ENCODE measurements around the gene RABGAP1.

The RABGAP1 gene

DNA sequence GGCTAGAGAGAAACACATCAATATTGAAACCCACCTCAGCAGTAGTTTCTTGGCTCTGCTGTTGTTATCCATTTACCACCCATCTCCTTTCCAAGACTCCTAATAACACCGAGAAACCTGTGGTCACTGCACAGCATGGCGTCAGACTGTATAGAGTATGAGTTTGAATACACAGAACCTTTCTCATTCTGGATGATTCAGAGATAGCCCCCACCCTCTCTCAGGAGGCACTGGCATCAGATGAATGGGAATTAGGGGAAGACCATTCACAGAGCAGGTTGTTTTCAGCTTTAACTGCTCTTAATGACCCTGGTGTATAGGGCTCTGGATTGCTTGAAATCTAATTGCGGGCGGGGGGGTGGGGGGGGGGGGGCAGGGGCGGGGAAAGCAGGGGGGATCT, 179.3 kb downstream of the RABGAP1 start:
- in situ Hi-C loops (cut with MboI; ENCODE audit: low pct_unique_long_range_greater_than_20kb, low sequenced_read_pairs): no loop called here

DNA sequence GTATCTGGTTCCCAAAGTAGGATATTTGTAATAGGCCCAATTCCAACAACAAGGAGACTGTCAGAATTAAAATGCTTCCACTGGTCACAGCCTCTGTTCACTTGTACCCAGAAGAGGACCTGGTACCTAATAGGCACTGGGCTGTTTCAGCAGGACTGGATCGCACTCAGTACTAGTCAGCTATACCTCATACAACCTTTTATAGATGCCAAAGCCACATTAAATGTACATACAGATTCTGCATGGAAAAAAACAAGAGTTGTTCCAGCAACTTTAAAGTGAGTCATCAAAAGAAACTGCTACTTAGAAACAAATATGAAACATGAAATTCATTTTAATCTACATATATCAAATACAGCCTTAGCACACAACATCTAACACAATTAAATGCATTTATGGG, 180.1 kb downstream of the RABGAP1 start:
- no peak for DNase-seq
- in situ Hi-C loops (cut with MboI; ENCODE audit: low pct_unique_long_range_greater_than_20kb, low sequenced_read_pairs): no loop called here

More for the DNA sequence above, 179.3 kb downstream of the RABGAP1 start:
- no peak for DNase-seq

DNA sequence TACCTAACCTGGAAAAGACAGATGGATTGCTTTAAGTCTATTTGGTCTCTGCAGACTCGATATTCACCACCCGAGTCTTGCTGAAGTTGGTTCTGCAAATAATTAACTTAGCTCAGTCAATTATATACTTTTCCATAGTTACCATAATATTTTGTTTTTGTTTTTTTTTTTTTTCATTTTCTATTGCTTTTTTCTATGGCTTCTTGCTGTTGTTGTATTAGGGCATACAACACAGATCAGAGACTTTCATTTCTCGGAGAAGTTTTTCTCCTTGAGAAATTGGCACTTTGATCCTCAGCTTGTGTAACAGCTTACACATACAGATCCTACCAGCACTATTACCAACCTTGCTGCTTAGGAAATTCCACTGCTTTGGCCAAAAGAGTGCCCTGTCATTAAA, 180.6 kb downstream of the RABGAP1 start:
- in situ Hi-C loops (cut with MboI; ENCODE audit: low pct_unique_long_range_greater_than_20kb, low sequenced_read_pairs): no loop called here

DNA sequence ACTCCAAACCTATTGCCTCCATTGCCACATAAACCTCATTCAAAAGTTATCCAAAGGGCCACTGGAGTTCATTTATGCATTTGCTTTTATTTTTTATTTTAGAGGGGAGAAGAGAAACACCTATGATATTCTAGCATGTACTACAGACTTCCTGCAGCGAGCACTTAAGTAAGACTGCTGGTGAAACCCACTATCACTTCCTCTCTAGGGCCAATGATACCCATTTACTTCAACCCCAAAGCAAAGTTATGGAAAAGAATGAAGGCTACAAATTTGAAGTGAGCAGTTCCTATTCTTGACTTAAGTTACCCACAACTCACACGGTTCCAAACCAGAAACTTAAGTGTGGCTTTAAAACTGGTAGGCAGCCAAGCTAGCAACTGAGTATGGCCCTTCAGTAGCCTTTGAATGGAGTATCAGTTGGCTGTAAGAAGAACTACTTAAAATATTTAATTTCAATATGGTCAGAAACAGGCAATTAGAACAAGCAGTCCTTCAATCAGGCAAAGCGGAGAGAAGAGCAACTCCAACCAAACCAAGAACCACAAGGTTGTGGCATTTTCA, 186.8 kb downstream of the RABGAP1 start:
- in situ Hi-C loops (cut with MboI; ENCODE audit: low pct_unique_long_range_greater_than_20kb, low sequenced_read_pairs): no loop called here
- no peak for DNase-seq

More for the DNA sequence above, 180.6 kb downstream of the RABGAP1 start:
- no peak for DNase-seq

DNA sequence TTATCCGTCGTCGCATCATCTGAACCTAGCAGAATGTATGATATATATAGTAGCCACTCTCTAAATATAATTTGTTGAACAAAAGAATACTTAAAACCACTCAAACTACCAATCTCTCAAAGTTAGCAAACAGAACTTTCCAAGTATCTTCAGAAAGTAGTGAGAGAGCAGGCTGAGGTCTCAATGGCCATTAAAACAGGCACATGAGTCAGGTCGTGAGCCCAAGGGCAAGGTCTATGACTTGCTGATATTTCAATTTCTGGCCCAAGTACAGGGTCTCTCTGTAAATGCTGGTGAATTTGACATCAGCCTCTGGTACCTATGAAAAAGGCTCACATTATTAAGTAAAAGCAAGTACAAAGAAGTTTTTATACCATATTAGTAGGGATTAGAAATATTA, 187.8 kb downstream of the RABGAP1 start:
- in situ Hi-C loops (cut with MboI; ENCODE audit: low pct_unique_long_range_greater_than_20kb, low sequenced_read_pairs): no loop called here

DNA sequence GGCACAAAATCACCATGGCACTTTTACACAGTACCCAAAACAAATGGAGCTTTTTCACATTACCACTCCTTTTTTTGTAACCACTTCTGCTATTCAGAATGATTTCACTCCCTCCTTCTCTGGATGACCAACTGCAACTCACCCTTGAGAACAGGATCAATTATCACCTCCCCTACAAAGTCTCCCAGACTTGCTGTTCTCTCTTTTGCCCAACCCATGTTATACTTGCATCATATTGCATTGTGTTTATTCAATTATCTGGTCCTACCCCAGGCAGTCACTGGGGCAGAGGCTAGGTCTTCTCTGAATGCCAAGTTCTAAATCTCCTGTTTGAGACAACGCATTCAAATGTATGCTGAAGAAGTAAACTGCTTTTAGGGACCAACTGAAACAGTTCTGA, 188.6 kb downstream of the RABGAP1 start:
- in situ Hi-C loops (cut with MboI; ENCODE audit: low pct_unique_long_range_greater_than_20kb, low sequenced_read_pairs): no loop called here
- peak; percentile 11 for DNase-seq

More for the DNA sequence above, 187.8 kb downstream of the RABGAP1 start:
- no peak for DNase-seq

DNA sequence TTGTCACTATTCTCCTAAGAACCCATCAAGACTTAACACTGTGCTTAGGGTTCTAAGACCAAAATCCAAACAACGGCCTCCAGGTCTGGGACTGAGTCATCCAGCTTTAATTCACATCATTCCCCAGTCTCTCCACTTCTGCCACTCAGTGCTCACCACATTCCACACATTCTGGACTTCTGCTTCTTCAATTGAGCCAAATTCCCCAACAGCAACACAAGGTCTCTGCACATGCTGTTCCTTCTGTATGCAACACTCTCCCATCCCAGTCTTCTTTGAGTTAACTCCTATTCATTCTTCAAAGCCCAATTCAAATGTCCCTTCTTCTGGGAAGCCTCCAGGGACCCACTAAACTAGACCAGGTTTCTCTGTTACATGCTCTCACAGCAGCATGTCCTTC, 190.4 kb downstream of the RABGAP1 start:
- in situ Hi-C loops (cut with MboI; ENCODE audit: low pct_unique_long_range_greater_than_20kb, low sequenced_read_pairs): no loop called here
- DNase-seq: no peak

DNA sequence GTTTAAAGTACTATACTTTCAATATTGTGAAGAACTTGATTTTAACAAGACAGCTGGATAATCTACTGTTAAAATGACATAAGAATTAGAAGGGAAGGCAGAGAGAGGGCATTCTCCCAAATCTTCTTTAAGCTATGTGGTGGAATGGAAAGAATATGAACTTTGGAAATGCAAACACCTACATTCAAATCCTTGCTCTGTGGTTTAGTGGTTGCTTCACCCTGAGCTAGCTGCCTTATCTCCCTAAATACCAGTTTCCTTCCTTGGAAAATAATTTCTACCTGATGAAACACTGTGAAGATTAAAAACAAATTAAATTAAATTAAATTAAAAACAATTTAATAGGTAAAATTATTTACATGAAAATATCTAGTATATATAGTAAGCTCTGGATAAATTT, 191.2 kb downstream of the RABGAP1 start:
- in situ Hi-C loops (cut with MboI; ENCODE audit: low pct_unique_long_range_greater_than_20kb, low sequenced_read_pairs): no loop called here
- no peak for DNase-seq

DNA sequence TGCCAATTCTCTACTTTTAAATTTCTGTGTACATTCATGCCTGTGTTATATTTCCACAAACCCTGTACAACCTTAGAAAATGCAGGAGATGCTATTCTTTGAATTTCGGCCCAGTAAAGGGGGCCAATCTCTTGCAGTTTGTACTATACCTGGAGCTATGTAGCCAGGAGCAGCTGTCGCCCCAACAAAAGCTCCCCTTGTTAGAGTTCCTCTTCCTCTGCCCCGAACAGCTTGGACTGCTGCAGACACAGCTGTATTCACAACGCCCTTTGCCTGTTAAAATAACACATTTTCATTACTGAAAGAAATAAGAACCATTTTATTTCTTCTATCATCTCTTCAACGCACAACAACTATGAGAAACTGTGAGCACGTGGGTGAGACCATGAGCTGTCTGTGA, 191.9 kb downstream of the RABGAP1 start:
- in situ Hi-C loops (cut with MboI; ENCODE audit: low pct_unique_long_range_greater_than_20kb, low sequenced_read_pairs): no loop called here

DNA sequence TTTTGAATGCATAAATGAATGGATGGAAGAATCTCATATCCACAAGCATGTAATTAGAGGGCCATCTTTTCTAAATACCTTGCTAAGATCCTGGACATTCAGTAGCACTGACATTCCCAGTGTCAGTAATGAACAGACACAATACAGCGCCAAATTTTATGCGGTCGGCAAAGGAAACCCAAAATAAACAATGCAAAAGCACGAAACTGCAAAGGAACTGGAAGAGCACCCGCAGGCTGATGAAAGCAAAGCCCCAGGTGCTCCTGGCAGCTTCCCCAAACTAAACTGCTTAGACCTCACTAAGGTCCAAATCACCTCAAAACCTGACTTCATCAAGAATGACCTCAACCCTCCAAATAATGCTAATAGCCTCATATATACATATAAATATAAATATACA, 194.6 kb downstream of the RABGAP1 start:
- in situ Hi-C loops (cut with MboI; ENCODE audit: low pct_unique_long_range_greater_than_20kb, low sequenced_read_pairs): no loop called here
- no peak for DNase-seq

More for the DNA sequence above, 191.9 kb downstream of the RABGAP1 start:
- DNase-seq: no peak

DNA sequence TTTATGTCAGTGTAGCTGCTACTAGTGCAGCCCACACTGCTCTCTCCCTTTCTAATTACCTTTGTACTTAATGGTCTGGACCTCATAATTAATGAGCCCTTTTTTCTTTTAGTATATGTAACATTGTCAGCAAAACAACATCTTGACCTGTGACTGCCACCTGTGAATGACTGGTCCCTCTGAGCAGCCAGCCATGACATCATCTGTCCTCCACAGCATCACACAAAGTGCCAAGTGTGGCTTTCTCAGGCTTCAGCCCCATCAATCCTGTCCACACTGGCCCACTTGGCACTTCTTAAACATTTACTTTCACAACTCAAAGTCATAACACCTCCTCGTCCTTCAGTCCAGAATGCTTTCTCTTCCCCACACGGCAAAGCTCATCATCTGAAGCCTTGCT, 197.3 kb downstream of the RABGAP1 start:
- DNase-seq: no peak

DNA sequence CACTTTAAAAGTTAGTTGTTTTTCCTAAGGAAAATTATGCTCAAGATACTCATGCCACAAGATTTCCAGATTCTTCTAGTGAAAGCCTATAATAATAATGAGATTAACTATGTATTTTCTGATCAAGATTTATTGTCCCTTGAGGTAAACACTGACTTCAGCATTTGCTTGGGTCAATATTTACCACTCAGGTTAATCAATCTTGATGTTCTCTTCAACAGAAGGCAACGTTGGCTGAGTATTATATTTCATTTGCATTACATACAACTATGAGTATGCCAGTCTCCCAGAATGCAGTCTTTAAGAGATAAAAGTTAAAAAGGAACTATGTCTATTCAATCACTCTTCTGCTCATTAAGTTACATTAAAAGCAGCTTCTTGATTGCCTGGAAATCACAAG, 208.2 kb downstream of the RABGAP1 start:
- no peak for DNase-seq
- in situ Hi-C loops (cut with MboI; ENCODE audit: low pct_unique_long_range_greater_than_20kb, low sequenced_read_pairs): no loop called here

More for the DNA sequence above, 197.3 kb downstream of the RABGAP1 start:
- in situ Hi-C loops (cut with MboI; ENCODE audit: low pct_unique_long_range_greater_than_20kb, low sequenced_read_pairs): no loop called here

DNA sequence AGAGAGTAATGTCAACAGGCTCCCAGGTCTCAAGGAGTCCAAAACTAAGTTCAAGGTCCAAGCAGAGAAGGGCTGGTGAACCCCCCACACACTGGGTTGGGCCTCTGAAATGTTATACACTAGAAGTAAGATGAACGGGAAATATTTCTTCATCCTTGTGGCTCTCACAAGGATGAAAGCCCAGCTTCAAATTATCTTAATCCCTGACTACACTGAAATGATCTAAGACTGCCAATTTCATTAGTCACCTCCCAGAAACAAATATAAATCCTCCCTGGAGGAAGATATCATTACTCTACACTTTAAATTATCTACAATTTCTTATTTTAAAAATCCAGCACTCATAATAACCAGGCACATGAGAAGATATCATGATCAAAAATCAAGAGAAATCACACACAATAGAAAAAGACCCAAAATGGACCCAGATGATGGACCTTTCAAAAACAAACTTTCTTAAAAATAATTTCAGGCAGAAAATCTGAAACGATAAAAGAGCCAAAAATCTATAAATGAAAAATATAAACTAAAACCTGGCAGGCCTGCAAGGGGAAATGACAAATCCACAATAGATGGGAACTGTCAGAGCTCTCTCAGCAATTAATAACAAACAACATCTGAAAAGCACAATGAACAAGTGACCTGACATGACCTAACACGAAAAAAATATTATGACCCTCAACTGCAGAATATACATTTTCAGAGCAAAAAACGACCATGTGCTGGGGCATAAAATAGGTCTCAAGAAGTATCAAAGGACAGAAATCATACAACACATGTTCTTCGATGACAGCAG, 210.1 kb downstream of the RABGAP1 start:
- no peak for DNase-seq
- in situ Hi-C loops (cut with MboI; ENCODE audit: low pct_unique_long_range_greater_than_20kb, low sequenced_read_pairs): loop anchor here (25.0 kb wide), 1 partner anchor 89 kb away; no protein-coding TSS in a partner anchor

Measured in KBM-7 (cell line).